COLO668 (cell line): ENCODE measurements around the gene ANKRD55.
"Not testable (repeated sequence)": the region's sequence is repeated elsewhere in the genome, so short reads cannot be mapped to it uniquely, and the experiment has no call there.

Experiments used
- DNase-seq: peaks from one replicate; lab custom pipeline; 2025; ENCODE audit not compliant: unreplicated experiment; lab: John Stamatoyannopoulos, UW

ANKRD55 gene

GRCh38 chr5:56110646-56111403 is 122.3 kb downstream of the ANKRD55 start:
- DNase-seq = no peak

- no peak for DNase-seq
These were observed 124.9 kb downstream of the ANKRD55 start for GRCh38 chr5:56108246-56108645.

GRCh38 chr5:56106837-56107236 is 126.3 kb downstream of the ANKRD55 start:
- DNase-seq = no peak

GRCh38 chr5:56105511-56106291 is 127.4 kb downstream of the ANKRD55 start:
- no peak for DNase-seq

- no peak for DNase-seq
These were observed 130.2 kb downstream of the ANKRD55 start for GRCh38 chr5:56102889-56103288.

- not testable (repeated sequence) for DNase-seq
These were observed 130.9 kb downstream of the ANKRD55 start for GRCh38 chr5:56102207-56102606.

- no peak for DNase-seq
These were observed 131.9 kb downstream of the ANKRD55 start for GRCh38 chr5:56101180-56101579.

- no peak for DNase-seq
These were observed 132.5 kb downstream of the ANKRD55 start for GRCh38 chr5:56100439-56101176.

- no peak for DNase-seq
These were observed 133.8 kb downstream of the ANKRD55 start for GRCh38 chr5:56099346-56099745.

- DNase-seq = no peak
These were observed 136.1 kb downstream of the ANKRD55 start for GRCh38 chr5:56097055-56097454.

GRCh38 chr5:56095579-56096102 is 137.5 kb downstream of the ANKRD55 start:
- no peak for DNase-seq

- no peak for DNase-seq
These were observed 138.4 kb downstream of the ANKRD55 start for GRCh38 chr5:56094579-56095361.

GRCh38 chr5:56093970-56094369 is 139.2 kb downstream of the ANKRD55 start:
- no peak for DNase-seq

GRCh38 chr5:56092115-56092514 is 141.0 kb downstream of the ANKRD55 start:
- DNase-seq = no peak

GRCh38 chr5:56091664-56092063 is 141.5 kb downstream of the ANKRD55 start:
- no peak for DNase-seq

- no peak for DNase-seq
These were observed 142.2 kb downstream of the ANKRD55 start for GRCh38 chr5:56090793-56091460.

GRCh38 chr5:56088967-56089829 is 143.9 kb downstream of the ANKRD55 start:
- DNase-seq = no peak

GRCh38 chr5:56088431-56088949 is 144.6 kb downstream of the ANKRD55 start:
- no peak for DNase-seq

- DNase-seq = no peak
These were observed 147.9 kb downstream of the ANKRD55 start for GRCh38 chr5:56085193-56085592.
